ENCODE results near the gene ALG12.
"Not testable (repeated sequence)": the region's sequence is repeated elsewhere in the genome, so short reads cannot be mapped to it uniquely, and the experiment has no call there.

DNA sequence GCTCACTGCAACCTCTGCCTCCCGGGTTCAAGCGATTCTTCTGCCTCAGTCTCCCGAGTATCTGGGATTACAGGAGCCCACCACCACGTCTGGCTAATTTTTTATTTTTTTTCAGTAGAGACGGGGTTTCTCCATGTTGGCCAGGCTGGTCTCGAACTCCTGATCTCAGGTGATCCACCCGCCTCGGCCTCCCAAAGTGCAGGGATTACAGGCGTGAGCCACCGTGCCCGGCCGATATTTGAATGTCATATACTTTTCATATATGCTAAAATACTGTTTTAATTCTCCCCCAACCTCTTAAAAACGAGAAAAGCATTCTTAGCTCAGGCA is 65.7 kb downstream of the ALG12 start:
- not testable (repeated sequence) for TF ChIP-seq CTCF (conservative IDR thresholded peaks at IDR 0.05 in 1 of 2, IDR thresholded peaks at IDR 0.05 in 1 of 2; ENCODE audit: extremely low read depth in 1 of 2, insufficient read depth in 1 of 2, low read depth in 1 of 2, low read length in 2 of 2); EZH2 (IDR thresholded peaks at IDR 0.05; ENCODE audit: borderline replicate concordance, low read length)
